Ascending aorta (tissue), 2 donors: Measurements from ENCODE around the gene VRK2. TPM values are rescaled to one million over a fixed set of nuclear protein-coding genes. Genes with fewer than 3 reads are reported as not detected.

Experiments used
- DNase-seq, 2 donors: peaks; one replicate each; pipeline ENCODE4 v3.0.0-alpha.2; 2019; ENCODE audit warnings: low spot score in 2 of 2
- H3K27ac ChIP-seq, 2 donors: fragments of 200-600 bp; sonication (generic); one replicate each; pipeline ENCODE4 v1.5.1; 2016 to 2017; ENCODE audit warnings: mild to moderate bottlenecking in 1 of 2
- H3K27me3 ChIP-seq: fragments of 200-600 bp; sonication (generic); one replicate; pipeline ENCODE4 v1.5.1; 2017
- H3K36me3 ChIP-seq, 2 donors: fragments of 200-600 bp; sonication (generic); one replicate each; pipeline ENCODE4 v1.5.1; 2016
- H3K4me1 ChIP-seq, 2 donors: fragments of 200-600 bp; sonication (generic); one replicate each; pipeline ENCODE4 v1.5.1; 2016 to 2017; ENCODE audit warnings: mild to moderate bottlenecking in 1 of 2
- H3K4me3 ChIP-seq, 2 donors: fragments of 200-600 bp; sonication (generic); one replicate each; pipeline ENCODE4 v1.5.1; 2016 to 2017; ENCODE audit warnings: mild to moderate bottlenecking in 1 of 2
- H3K9me3 ChIP-seq, 2 donors: fragments of 200-600 bp; sonication (generic); one replicate each; pipeline ENCODE4 v1.5.1; 2016
- intact Hi-C: fragments of 100-400 bp; cut with DNase I; formaldehyde crosslinking; loops from one replicate; pipeline ENCODE4 v1.15.1; 2023
- total RNA-seq: library from RNA; depleted of rRNA; stranded (reverse); fragments of >200 nt; gene quantifications from one replicate; pipeline ENCODE4 v1.1.0, GENCODE V29; 2016
- TF ChIP-seq, protein P1 (sequence below), 3 experiments: fragments of 200-600 bp in 2 of 3; fragments of 450-650 bp in 1 of 3; sonication (generic) in 2 of 3; IDR thresholded peaks; one replicate each; pipeline ENCODE4 v1.5.1; 2016 to 2019; ENCODE audit warnings: antibody characterized with exemption in 3 of 3, mild to moderate bottlenecking in 1 of 3, moderate library complexity in 1 of 3

Gene VRK2
- total RNA-seq, 1 donor from 2014 or later: 15.8 TPM

DNA sequence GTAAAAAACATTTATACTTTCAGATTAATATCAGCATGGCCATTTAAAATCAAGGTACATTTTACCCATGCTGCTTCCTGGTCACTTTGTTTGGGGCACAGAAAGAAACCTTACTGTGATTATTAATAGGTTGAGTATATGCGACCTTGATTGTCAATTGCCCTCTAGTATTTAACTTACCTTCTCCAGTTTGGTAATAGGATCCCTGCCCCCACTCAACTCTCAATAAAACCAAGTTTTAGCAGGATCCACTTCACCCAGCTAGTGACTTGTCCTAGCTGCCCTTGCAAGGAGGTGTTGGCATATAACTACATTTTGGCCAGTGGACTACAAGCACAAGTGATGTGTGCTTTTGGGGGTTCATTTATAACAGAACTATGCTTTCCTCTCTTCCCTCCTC lies 160.2 kb downstream of the VRK2 start:
- Histone ChIP-seq H3K9me3 (no peaks in the 10 kb centered on the region), H3K27me3 (no peaks in the 10 kb centered on the region), H3K36me3 (peaks cover 3 to 9% of the 10 kb centered on the region in 2 donors), H3K4me1 (no peaks in the 10 kb centered on the region), H3K4me3 (no peak overlapping the region), H3K27ac (no peak overlapping the region)
- DNase-seq: no peak
- TF ChIP-seq, protein P1, sequence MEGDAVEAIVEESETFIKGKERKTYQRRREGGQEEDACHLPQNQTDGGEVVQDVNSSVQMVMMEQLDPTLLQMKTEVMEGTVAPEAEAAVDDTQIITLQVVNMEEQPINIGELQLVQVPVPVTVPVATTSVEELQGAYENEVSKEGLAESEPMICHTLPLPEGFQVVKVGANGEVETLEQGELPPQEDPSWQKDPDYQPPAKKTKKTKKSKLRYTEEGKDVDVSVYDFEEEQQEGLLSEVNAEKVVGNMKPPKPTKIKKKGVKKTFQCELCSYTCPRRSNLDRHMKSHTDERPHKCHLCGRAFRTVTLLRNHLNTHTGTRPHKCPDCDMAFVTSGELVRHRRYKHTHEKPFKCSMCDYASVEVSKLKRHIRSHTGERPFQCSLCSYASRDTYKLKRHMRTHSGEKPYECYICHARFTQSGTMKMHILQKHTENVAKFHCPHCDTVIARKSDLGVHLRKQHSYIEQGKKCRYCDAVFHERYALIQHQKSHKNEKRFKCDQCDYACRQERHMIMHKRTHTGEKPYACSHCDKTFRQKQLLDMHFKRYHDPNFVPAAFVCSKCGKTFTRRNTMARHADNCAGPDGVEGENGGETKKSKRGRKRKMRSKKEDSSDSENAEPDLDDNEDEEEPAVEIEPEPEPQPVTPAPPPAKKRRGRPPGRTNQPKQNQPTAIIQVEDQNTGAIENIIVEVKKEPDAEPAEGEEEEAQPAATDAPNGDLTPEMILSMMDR (IDR thresholded peaks at IDR 0.05): no peak
- intact Hi-C loops: no loop called here

DNA sequence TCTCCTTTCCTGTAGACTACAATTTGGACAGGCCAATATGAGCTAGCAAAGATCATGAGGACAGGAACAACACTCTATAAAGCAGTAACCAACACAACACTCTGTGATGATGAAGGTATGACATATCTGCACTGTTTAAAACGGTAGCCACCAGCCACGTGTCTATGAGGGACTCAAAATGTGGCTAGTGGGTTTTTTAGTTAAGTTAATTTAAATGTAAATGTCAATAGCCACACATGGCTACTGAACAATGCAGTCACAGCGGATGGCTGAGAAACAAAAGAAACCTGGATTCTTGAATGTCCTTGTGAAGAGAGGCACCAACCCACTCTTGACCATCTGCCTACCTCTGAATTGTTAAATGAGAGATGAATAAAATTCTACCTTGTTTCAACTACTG lies 160.6 kb downstream of the VRK2 start:
- intact Hi-C loops: no loop called here
- TF ChIP-seq, protein P1 (IDR thresholded peaks at IDR 0.05): no peak

More for the DNA sequence above, 160.6 kb downstream of the VRK2 start:
- no peak for DNase-seq
- H3K27me3 ChIP-seq: no peaks in the 10 kb centered on the region
- H3K4me3 ChIP-seq: no peak overlapping the region
- H3K9me3 ChIP-seq: no peaks in the 10 kb centered on the region
- no peaks in the 10 kb centered on the region for H3K4me1 ChIP-seq
- no peak overlapping the region for H3K27ac ChIP-seq
- H3K36me3 ChIP-seq: peaks cover 3 to 13% of the 10 kb centered on the region in 2 donors

Other genes with a start within 250 kb of the VRK2 start
- 3.2 TPM for gene FANCL, start 194.5 kb downstream of the VRK2 start, total RNA-seq